ENCODE measurements around the gene CA14. TPM values are rescaled to one million over a fixed set of nuclear protein-coding genes. Genes with fewer than 3 reads are reported as not detected.
"Not testable (repeated sequence)": the region's sequence is repeated elsewhere in the genome, so short reads cannot be mapped to it uniquely, and the experiment has no call there.

CA14 gene
- total RNA-seq, 4 donors from 2014 or later: 0.54 to 1.5 (median 0.78) TPM

DNA sequence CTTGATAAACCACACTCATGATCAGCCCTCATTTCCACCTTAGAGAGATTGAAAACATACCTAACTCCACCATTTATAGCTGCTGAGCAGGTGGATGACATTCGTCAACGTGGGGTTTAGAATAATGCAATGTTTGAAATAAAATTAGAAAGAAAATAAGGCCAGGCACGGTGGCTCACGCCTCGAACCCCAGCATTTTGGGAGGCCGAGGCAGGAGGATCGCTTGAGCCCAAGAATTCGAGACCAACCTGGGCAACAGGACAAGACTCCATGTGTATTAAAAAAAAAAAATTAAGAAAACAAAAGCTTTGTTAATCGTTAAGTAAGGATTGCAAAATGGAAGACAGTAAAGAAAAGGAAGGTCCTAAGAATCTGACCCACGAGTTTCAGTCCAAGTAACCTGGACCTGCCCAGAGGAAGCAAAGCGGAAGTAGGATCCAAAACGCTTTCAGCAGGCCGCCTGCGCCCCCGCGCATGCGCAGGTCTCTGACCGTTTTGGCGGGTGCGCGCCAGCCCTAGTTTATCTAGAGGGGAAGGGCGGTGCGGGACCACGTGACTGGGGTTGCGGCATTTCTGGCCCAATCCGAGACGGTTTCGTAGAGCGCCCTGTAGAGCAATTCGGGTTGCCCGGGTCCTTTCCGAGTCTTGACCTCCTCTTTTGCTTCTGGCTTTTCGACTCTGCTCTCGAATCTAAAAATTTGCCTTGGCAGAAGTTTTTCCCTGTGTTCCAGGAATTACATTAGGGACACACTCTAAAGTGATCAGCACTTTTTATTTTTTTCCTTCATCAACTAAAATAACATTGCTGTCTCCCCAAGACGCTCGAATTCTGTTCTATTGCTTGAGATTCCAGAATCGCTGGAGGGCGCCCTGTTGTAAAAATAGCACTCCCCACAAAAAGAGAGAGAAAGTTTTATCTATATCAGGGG, 44.1 kb upstream of the CA14 start:
- peak; percentile 100 for ATAC-seq
- H3K4me1 ChIP-seq: peaks cover 0 to 13% (median 0%) of the 10 kb centered on the region in 3 donors
- no peaks in the 10 kb centered on the region for H3K27me3 ChIP-seq
- no peaks in the 10 kb centered on the region for H3K36me3 ChIP-seq
- no peaks in the 10 kb centered on the region for H3K9me3 ChIP-seq
- 14 to 21% methylated on average over 25 to 32 of the region's 38 CpGs for WGBS, 2 donors (ENCODE audit: low coverage in 1 of 2)
- TF ChIP-seq POLR2A (IDR thresholded peaks at IDR 0.05) (peak; percentile 17 to 58), EP300 (IDR thresholded peaks at IDR 0.05) (no peak), POLR2AphosphoS5 (IDR thresholded peaks at IDR 0.05) (peak; percentile 56)
- TF ChIP-seq, protein P1, sequence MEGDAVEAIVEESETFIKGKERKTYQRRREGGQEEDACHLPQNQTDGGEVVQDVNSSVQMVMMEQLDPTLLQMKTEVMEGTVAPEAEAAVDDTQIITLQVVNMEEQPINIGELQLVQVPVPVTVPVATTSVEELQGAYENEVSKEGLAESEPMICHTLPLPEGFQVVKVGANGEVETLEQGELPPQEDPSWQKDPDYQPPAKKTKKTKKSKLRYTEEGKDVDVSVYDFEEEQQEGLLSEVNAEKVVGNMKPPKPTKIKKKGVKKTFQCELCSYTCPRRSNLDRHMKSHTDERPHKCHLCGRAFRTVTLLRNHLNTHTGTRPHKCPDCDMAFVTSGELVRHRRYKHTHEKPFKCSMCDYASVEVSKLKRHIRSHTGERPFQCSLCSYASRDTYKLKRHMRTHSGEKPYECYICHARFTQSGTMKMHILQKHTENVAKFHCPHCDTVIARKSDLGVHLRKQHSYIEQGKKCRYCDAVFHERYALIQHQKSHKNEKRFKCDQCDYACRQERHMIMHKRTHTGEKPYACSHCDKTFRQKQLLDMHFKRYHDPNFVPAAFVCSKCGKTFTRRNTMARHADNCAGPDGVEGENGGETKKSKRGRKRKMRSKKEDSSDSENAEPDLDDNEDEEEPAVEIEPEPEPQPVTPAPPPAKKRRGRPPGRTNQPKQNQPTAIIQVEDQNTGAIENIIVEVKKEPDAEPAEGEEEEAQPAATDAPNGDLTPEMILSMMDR (IDR thresholded peaks at IDR 0.05): peak; percentile 31 to 58 (median 39)
- peak overlapping the region; percentile 54 to 92 for H3K4me3 ChIP-seq
- H3K27ac ChIP-seq: peak overlapping the region; percentile 73 to 93 (median 82)

DNA sequence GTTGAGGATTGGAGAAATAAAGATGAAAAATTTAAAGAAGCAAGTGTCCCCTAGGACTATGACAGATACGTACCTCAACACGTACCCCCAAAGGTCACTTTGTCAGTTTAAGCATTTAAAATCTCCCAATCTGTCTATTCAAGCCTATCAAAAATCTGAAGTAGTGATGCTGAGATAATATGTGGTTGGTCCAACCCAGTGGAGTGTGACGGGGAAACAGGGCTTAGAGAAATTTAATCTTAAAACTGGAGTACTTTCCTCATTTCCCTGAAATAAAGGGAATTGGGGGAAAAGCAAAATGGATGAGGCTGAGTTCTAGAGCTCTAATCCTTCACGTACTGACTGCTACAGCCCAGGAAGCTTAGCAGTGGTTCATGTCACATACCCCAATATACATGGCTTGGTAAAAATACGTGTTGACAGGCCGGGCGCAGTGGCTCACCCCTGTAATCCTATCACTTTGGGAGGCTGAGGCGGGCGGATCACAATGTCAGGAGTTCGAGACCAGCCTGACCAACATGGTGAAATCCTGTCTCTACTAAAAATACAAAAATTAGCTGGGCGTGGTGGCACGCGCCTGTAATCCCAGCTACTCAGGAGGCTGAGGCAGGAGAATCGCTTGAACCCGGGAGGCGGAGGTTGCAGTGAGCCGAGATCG, 43.3 kb upstream of the CA14 start:
- H3K9me3 ChIP-seq, ATAC-seq, H3K27me3 ChIP-seq, H3K36me3 ChIP-seq: not testable (repeated sequence)
- Histone ChIP-seq H3K27ac (peak overlapping the region; percentile 73 to 93 (median 82)), H3K4me3 (peak overlapping the region; percentile 54 to 92), H3K4me1 (peaks cover 0 to 13% (median 0%) of the 10 kb centered on the region in 3 donors)
- WGBS, 2 donors (ENCODE audit: low coverage in 1 of 2): 35 to 68% methylated on average over 5 to 18 of the region's 18 CpGs

DNA sequence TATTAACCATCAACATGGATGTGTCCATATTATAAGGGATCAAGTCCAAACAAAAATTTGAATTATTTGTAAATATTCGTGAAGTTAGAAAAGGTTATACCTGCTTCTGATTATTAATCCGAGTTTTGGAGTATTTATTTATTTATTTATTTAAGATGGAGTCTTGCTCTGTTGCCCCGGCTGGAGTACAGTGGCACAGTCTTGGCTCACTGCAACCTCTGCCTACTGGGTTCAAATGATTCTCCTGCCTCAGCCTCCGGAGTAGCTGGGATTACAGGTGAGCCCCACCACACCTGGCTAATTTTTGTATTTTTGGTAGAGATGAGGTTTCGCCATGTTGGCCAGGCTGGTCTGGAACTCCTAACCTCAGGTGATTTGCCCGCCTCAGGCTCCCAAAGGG, 41.7 kb upstream of the CA14 start:
- H3K4me3 ChIP-seq, ATAC-seq, H3K9me3 ChIP-seq, H3K27ac ChIP-seq, H3K27me3 ChIP-seq: not testable (repeated sequence)
- Histone ChIP-seq H3K4me1 (peaks cover 0 to 13% (median 0%) of the 10 kb centered on the region in 3 donors), H3K36me3 (peaks cover 0 to 16% of the 10 kb centered on the region in 2 donors)
- WGBS, 2 donors (ENCODE audit: low coverage in 1 of 2): 87 to 93% methylated on average over 2 to 4 of the region's 6 CpGs

DNA sequence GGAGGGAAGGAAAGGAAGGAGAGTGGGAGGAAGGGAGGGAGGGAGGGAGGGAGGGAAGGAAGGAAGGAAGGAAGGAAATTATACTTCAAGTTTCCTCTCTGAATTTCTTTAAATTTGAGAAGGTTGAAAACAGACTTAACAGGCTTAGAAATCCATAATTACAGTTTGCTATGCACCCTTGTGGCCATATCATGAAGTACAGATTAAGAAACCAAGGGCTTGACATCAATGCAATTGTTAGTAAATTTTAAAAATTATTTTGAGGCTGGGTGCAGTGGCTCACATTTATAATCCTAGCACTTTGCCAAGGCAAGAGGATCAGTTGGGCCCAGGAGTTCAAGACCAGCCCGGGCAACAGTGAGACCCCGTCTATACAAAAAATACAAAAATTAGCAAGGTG, 36.0 kb upstream of the CA14 start:
- ATAC-seq: no peak
- 68 to 88% methylated on average over 2 of the region's 2 CpGs for WGBS, 2 donors (ENCODE audit: low coverage in 1 of 2)
- H3K9me3 ChIP-seq: no peaks in the 10 kb centered on the region
- H3K27ac ChIP-seq: no peak overlapping the region
- peaks cover 0 to 64% of the 10 kb centered on the region in 2 donors for H3K36me3 ChIP-seq
- no peaks in the 10 kb centered on the region for H3K27me3 ChIP-seq
- TF ChIP-seq POLR2AphosphoS5 (IDR thresholded peaks at IDR 0.05) (no peak), POLR2A (IDR thresholded peaks at IDR 0.05) (no peak), EP300 (IDR thresholded peaks at IDR 0.05) (no peak)
- TF ChIP-seq, protein P1 (IDR thresholded peaks at IDR 0.05): peak; percentile 13 to 38 (median 30)
- no peak overlapping the region for H3K4me3 ChIP-seq
- no peaks in the 10 kb centered on the region for H3K4me1 ChIP-seq

DNA sequence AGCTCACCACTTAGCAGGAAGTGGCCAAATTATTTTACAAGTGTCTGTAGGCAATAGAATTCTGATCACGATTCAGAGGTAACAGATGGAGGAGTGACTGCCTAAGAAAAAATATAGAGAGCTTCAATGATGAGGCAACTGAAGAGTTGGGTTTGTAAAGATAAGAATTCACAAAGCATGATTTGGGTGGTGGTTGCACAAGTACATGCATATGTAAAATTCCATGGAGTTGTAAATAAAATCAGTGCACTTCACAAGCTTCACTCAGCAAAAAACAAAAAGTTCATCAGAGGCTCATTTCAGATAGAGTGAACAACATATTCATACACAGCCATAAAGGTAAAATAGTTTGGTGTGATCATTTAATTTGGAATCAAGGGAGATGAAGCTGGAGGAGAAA, 32.6 kb upstream of the CA14 start:
- TF ChIP-seq POLR2A (IDR thresholded peaks at IDR 0.05) (no peak), EP300 (IDR thresholded peaks at IDR 0.05) (no peak), POLR2AphosphoS5 (IDR thresholded peaks at IDR 0.05) (no peak)
- TF ChIP-seq, protein P1 (IDR thresholded peaks at IDR 0.05): no peak
- Histone ChIP-seq H3K4me1 (no peaks in the 10 kb centered on the region), H3K27ac (no peak overlapping the region), H3K36me3 (peaks cover 0 to 87% of the 10 kb centered on the region in 2 donors), H3K9me3 (no peaks in the 10 kb centered on the region), H3K4me3 (no peak overlapping the region), H3K27me3 (no peaks in the 10 kb centered on the region)
- 75 to 100% methylated on average over 1 of the region's 1 CpG for WGBS, 2 donors (ENCODE audit: low coverage in 1 of 2)
- no peak for ATAC-seq
